ENCODE results near the gene BBS4. TPM values are rescaled to one million over a fixed set of nuclear protein-coding genes. Genes with fewer than 3 reads are reported as not detected.
"Not testable (repeated sequence)": the region's sequence is repeated elsewhere in the genome, so short reads cannot be mapped to it uniquely, and the experiment has no call there.

The BBS4 gene
- total and polyA plus RNA-seq, 4 donors, result 42.3 to 48.4 (median 45.1) TPM

GRCh38 chr15:72690938-72691337, 4.9 kb downstream of the BBS4 start:
- Histone ChIP-seq H3K27ac (ENCODE audit: low read depth, low read length) (no peak overlapping the region), H3K36me3 (ENCODE audit: control insufficient read depth, insufficient read depth, low read length) (no peaks in the 10 kb centered on the region), H3K27me3 (ENCODE audit: control insufficient read depth, insufficient read depth, low read length) (no peaks in the 10 kb centered on the region), H3K4me1 (ENCODE audit: control insufficient read depth, insufficient read depth, low read length) (peaks cover 9% of the 10 kb centered on the region), H3K4me3 (ENCODE audit: low read depth, low read length) (no peak overlapping the region), H3K9me3 (ENCODE audit: control insufficient read depth, insufficient read depth, low read length) (no peaks in the 10 kb centered on the region)
- no CpG with 5 or more reads among the region's 5 CpGs for WGBS (ENCODE audit: insufficient coverage)
- no peak for DNase-seq (ENCODE audit: low read depth in 4 of 6, low spot score in 6 of 6)

DNA sequence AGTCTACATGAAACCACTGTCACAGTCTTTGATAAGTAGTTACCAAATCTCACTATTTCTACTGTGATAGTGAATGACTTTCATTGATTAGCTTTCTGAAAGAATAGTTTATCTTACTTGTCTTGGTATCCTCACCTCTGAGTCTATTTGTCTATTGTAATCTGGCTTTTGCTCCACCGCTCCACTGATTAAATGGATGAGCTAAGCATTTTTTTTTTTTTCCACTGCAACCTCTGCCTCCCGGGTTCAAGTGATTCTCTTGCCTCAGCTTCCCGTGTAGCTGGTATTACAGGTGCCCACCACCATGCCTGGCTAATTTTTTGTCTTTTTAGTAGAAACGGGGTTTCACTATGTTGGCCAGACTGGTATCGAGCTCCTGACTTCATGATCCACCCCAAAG, 12.9 kb downstream of the BBS4 start:
- H3K9me3 ChIP-seq (ENCODE audit: control insufficient read depth, insufficient read depth, low read length), result no peaks in the 10 kb centered on the region
- WGBS (ENCODE audit: insufficient coverage), result 92% methylated on average over 2 of the region's 5 CpGs
- DNase-seq (ENCODE audit: low read depth in 4 of 6, low spot score in 6 of 6), result no peak
- H3K4me3 ChIP-seq (ENCODE audit: low read depth, low read length), result no peak overlapping the region
- no peaks in the 10 kb centered on the region for H3K27me3 ChIP-seq (ENCODE audit: control insufficient read depth, insufficient read depth, low read length)
- H3K4me1 ChIP-seq (ENCODE audit: control insufficient read depth, insufficient read depth, low read length), result no peaks in the 10 kb centered on the region
- no peaks in the 10 kb centered on the region for H3K36me3 ChIP-seq (ENCODE audit: control insufficient read depth, insufficient read depth, low read length)
- H3K27ac ChIP-seq (ENCODE audit: low read depth, low read length), result no peak overlapping the region

- WGBS (ENCODE audit: insufficient coverage), result 100% methylated on average over 2 of the region's 9 CpGs
- Histone ChIP-seq H3K27ac (ENCODE audit: low read depth, low read length) (no peak overlapping the region), H3K4me1 (ENCODE audit: control insufficient read depth, insufficient read depth, low read length) (no peaks in the 10 kb centered on the region), H3K36me3 (ENCODE audit: control insufficient read depth, insufficient read depth, low read length) (no peaks in the 10 kb centered on the region), H3K4me3 (ENCODE audit: low read depth, low read length) (no peak overlapping the region), H3K27me3 (ENCODE audit: control insufficient read depth, insufficient read depth, low read length) (no peaks in the 10 kb centered on the region), H3K9me3 (ENCODE audit: control insufficient read depth, insufficient read depth, low read length) (no peaks in the 10 kb centered on the region)
- DNase-seq (ENCODE audit: low read depth in 4 of 6, low spot score in 6 of 6), result no peak
Observed at GRCh38 chr15:72700076-72700475, 14.1 kb downstream of the BBS4 start.

DNA sequence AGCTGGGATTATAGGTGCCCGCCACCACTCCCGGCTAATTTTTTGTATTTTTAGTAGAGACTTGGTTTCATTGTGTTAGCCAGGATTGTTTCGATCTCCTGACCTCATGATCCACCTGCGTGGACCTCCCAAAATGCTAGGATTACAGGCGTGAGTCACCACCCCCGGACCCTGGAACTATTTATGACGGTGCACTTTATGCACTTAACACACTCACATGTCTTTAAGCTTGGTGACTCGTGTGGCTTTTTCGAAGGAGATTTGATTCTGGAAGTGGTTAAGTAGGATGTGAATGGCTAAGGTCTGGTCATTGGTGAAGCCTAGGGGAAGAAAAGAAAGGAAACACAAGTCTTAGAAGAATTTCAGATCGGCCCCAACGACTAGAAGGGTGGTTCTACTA, 20.3 kb downstream of the BBS4 start:
- H3K36me3 ChIP-seq (ENCODE audit: control insufficient read depth, insufficient read depth, low read length), result peaks cover 6% of the 10 kb centered on the region
- H3K4me1 ChIP-seq (ENCODE audit: control insufficient read depth, insufficient read depth, low read length), result no peaks in the 10 kb centered on the region
- no peak for DNase-seq (ENCODE audit: low read depth in 4 of 6, low spot score in 6 of 6)
- H3K9me3 ChIP-seq (ENCODE audit: control insufficient read depth, insufficient read depth, low read length), result no peaks in the 10 kb centered on the region
- no peak overlapping the region for H3K4me3 ChIP-seq (ENCODE audit: low read depth, low read length)
- no peaks in the 10 kb centered on the region for H3K27me3 ChIP-seq (ENCODE audit: control insufficient read depth, insufficient read depth, low read length)
- WGBS (ENCODE audit: insufficient coverage), result 90% methylated on average over 2 of the region's 11 CpGs
- H3K27ac ChIP-seq (ENCODE audit: low read depth, low read length), result no peak overlapping the region

- H3K27me3 ChIP-seq (ENCODE audit: control insufficient read depth, insufficient read depth, low read length); H3K4me1 ChIP-seq (ENCODE audit: control insufficient read depth, insufficient read depth, low read length); DNase-seq (ENCODE audit: low read depth in 4 of 6, low spot score in 6 of 6); H3K4me3 ChIP-seq (ENCODE audit: low read depth, low read length); H3K9me3 ChIP-seq (ENCODE audit: control insufficient read depth, insufficient read depth, low read length); H3K36me3 ChIP-seq (ENCODE audit: control insufficient read depth, insufficient read depth, low read length); H3K27ac ChIP-seq (ENCODE audit: low read depth, low read length): not testable (repeated sequence)
- 100% methylated on average over 1 of the region's 8 CpGs for WGBS (ENCODE audit: insufficient coverage)
Observed at GRCh38 chr15:72708551-72709303, 22.7 kb downstream of the BBS4 start.

DNA sequence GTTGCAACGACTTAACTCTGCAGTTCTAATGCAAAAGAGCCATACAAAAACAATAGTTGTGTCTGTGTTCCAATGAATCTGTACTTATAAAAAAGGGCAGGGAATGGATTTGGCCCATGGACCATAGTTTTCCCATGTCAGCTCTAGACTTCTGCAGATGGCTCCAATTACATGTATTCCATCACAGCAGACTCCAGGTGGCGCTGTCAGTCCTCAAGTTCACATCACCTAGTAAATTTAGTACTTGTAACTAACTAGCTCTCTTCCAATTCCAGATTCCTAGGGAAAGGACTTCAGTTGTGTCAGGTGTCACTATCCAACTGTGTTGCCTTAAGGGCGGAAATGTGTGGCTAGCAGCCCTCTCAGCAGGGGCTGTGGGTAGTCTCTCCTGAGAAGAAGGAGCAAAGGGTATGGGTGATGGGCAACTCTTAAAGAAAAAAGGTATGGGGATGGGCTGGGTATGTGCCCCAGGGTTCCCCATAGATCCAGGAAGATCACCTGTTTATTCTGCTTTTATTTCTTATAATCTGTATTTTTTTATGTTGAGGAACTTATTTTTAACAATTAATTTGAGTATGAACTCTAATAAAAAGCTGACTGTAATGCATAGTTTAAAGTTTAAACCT, 36.2 kb downstream of the BBS4 start:
- H3K36me3 ChIP-seq (ENCODE audit: control insufficient read depth, insufficient read depth, low read length), result peaks cover 7% of the 10 kb centered on the region
- no peaks in the 10 kb centered on the region for H3K4me1 ChIP-seq (ENCODE audit: control insufficient read depth, insufficient read depth, low read length)
- peak; percentile 5 to 85 (median 30) for DNase-seq (ENCODE audit: low read depth in 4 of 6, low spot score in 6 of 6)
- 75% methylated on average over 1 of the region's 3 CpGs for WGBS (ENCODE audit: insufficient coverage)
- no peaks in the 10 kb centered on the region for H3K27me3 ChIP-seq (ENCODE audit: control insufficient read depth, insufficient read depth, low read length)
- H3K27ac ChIP-seq (ENCODE audit: low read depth, low read length), result no peak overlapping the region
- no peak overlapping the region for H3K4me3 ChIP-seq (ENCODE audit: low read depth, low read length)
- no peaks in the 10 kb centered on the region for H3K9me3 ChIP-seq (ENCODE audit: control insufficient read depth, insufficient read depth, low read length)

DNA sequence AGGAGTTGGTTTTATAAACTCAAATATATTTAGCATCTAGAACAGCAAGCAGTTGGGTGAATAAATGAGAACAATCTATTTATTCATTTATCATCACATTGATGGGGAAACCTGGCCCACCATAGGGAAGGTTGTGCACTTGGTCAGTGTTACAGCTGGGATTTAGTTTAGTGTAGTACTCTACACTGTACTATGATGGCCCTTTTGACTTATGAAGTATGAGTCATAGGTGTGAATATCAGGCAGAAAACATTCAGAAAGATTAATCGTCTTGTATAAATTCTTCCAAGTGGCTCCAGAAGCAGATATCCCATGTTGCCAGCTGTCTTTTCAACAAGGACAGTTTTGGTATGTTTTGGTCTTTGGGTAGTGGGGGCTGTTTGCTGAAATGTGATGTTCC, 38.0 kb downstream of the BBS4 start:
- Histone ChIP-seq H3K4me3 (ENCODE audit: low read depth, low read length) (no peak overlapping the region), H3K27me3 (ENCODE audit: control insufficient read depth, insufficient read depth, low read length) (no peaks in the 10 kb centered on the region), H3K36me3 (ENCODE audit: control insufficient read depth, insufficient read depth, low read length) (peaks cover 3% of the 10 kb centered on the region), H3K27ac (ENCODE audit: low read depth, low read length) (no peak overlapping the region), H3K4me1 (ENCODE audit: control insufficient read depth, insufficient read depth, low read length) (no peaks in the 10 kb centered on the region), H3K9me3 (ENCODE audit: control insufficient read depth, insufficient read depth, low read length) (no peaks in the 10 kb centered on the region)
- 100% methylated on average over 1 of the region's 1 CpG for WGBS (ENCODE audit: insufficient coverage)
- DNase-seq (ENCODE audit: low read depth in 4 of 6, low spot score in 6 of 6), result no peak

DNA sequence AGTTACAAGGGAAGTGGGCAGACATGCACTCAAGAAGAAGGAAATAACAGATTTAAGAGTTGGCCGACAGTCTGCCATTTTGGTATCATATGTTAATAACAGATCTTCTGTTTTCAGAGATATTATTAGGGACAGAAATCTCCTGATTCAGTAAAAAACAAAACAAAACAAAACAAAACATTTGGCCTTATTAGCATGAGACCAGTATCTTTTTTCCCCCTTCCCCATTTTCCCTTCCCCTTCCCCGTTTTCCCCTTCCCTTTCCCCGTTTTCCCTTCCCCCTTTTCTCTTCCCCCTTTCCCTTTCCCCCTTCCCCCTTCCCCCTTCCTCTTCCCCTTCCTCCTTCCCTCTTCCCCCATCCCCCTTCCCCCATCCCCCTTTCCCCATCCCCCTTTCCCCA, 39.4 kb downstream of the BBS4 start:
- Histone ChIP-seq H3K27me3 (ENCODE audit: control insufficient read depth, insufficient read depth, low read length) (no peaks in the 10 kb centered on the region), H3K4me1 (ENCODE audit: control insufficient read depth, insufficient read depth, low read length) (no peaks in the 10 kb centered on the region), H3K9me3 (ENCODE audit: control insufficient read depth, insufficient read depth, low read length) (no peaks in the 10 kb centered on the region), H3K4me3 (ENCODE audit: low read depth, low read length) (no peak overlapping the region), H3K27ac (ENCODE audit: low read depth, low read length) (no peak overlapping the region), H3K36me3 (ENCODE audit: control insufficient read depth, insufficient read depth, low read length) (peaks cover 5% of the 10 kb centered on the region)
- DNase-seq (ENCODE audit: low read depth in 4 of 6, low spot score in 6 of 6), result no peak
- WGBS (ENCODE audit: insufficient coverage), result no CpG with 5 or more reads among the region's 3 CpGs

DNA sequence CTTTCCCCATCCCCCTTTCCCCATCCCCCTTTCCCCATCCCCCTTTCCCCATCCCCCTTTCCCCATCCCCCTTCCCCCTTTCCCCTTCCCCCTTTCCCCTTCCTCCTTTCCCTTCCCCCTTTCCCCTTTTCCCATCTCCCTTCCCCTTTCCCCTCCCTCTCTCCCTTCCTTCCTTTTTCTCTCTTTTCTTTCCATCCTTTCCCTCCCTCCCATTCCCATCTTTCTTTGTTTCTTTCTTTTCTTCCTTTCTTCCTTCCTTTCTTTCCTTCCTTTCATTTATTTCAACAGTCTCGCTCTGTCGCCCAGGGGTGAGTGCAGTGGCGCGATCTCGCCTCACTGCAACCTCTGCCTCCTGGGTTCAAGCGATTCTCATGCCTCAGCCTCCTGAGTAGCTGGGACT, 39.8 kb downstream of the BBS4 start:
- not testable (repeated sequence) for H3K4me1 ChIP-seq (ENCODE audit: control insufficient read depth, insufficient read depth, low read length); H3K9me3 ChIP-seq (ENCODE audit: control insufficient read depth, insufficient read depth, low read length); H3K27me3 ChIP-seq (ENCODE audit: control insufficient read depth, insufficient read depth, low read length); H3K36me3 ChIP-seq (ENCODE audit: control insufficient read depth, insufficient read depth, low read length); DNase-seq (ENCODE audit: low read depth in 4 of 6, low spot score in 6 of 6); H3K27ac ChIP-seq (ENCODE audit: low read depth, low read length); H3K4me3 ChIP-seq (ENCODE audit: low read depth, low read length)
- 96% methylated on average over 6 of the region's 6 CpGs for WGBS (ENCODE audit: insufficient coverage)

DNA sequence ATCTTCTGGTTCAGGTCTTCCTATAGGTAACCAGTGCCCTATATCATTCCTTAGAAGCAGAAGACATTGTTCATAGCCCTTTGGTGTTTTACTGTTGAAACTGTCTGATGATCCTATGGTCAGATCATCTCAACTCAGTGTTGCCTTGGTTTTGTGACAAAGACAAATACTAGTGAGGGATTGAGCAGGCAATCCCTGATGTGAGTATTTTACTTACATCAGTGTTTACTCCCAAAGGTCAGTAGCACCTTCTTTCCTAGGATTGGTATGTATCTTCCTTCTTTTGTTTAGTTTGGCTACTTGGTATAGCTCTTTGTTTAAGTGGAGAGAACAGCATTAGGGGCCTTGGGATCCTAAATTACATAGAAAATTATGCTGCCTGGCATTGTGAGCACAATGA, 41.1 kb downstream of the BBS4 start:
- no peaks in the 10 kb centered on the region for H3K9me3 ChIP-seq (ENCODE audit: control insufficient read depth, insufficient read depth, low read length)
- peaks cover 8% of the 10 kb centered on the region for H3K36me3 ChIP-seq (ENCODE audit: control insufficient read depth, insufficient read depth, low read length)
- no peak overlapping the region for H3K27ac ChIP-seq (ENCODE audit: low read depth, low read length)
- no peak overlapping the region for H3K4me3 ChIP-seq (ENCODE audit: low read depth, low read length)
- no peak for DNase-seq (ENCODE audit: low read depth in 4 of 6, low spot score in 6 of 6)
- H3K27me3 ChIP-seq (ENCODE audit: control insufficient read depth, insufficient read depth, low read length), result no peaks in the 10 kb centered on the region
- H3K4me1 ChIP-seq (ENCODE audit: control insufficient read depth, insufficient read depth, low read length), result no peaks in the 10 kb centered on the region

Data from spinal cord (tissue), 10 donors.